Measurements from ENCODE around the gene HIVEP3.

GRCh38 chr1:41463516-41463915, 455.2 kb downstream of the HIVEP3 start:
- TF ChIP-seq CTCF (IDR thresholded peaks at IDR 0.05), result no peak
- no peak for TF ChIP-seq EZH2 (IDR thresholded peaks at IDR 0.05; ENCODE audit: borderline replicate concordance, insufficient read depth, low read depth, low read length, poor library complexity, severe bottlenecking)
